Heart left ventricle (tissue), 16 donors: ENCODE measurements around the gene VSTM5. TPM values are rescaled to one million over a fixed set of nuclear protein-coding genes. Genes with fewer than 3 reads are reported as not detected.
"Not testable (repeated sequence)": the region's sequence is repeated elsewhere in the genome, so short reads cannot be mapped to it uniquely, and the experiment has no call there.

ENCODE experiments used
- ATAC-seq, 4 donors: fragments of 200-7000 bp; cut with Tn5 transposase; one replicate each; pipeline ENCODE4 v1.9.1; 2020 to 2022; ENCODE audit warnings: moderate library complexity in 4 of 4, mild to moderate bottlenecking in 3 of 4, moderate number of reproducible peaks in 1 of 4
- DNase-seq, 5 donors: peaks; one replicate each; pipeline ENCODE4 v3.0.0-alpha.2; 2020
- H3K27ac ChIP-seq, 12 donors: fragments of 200-600 bp; sonication (generic) in 4 of 12; one replicate each; pipeline versions ENCODE4 v1.5.0 to v1.8.0; 2016 to 2022; ENCODE audit warnings: mild to moderate bottlenecking in 2 of 12
- H3K27me3 ChIP-seq, 9 donors: fragments of 200-600 bp; sonication (generic) in 2 of 9; one replicate each; pipeline versions ENCODE4 v1.5.1 to v1.8.0; 2016 to 2022; ENCODE audit warnings: mild to moderate bottlenecking in 3 of 9
- H3K36me3 ChIP-seq, 9 donors: fragments of 200-600 bp; sonication (generic) in 2 of 9; one replicate each; pipeline versions ENCODE4 v1.5.0 to v1.8.0; 2018 to 2022; ENCODE audit warnings: mild to moderate bottlenecking in 2 of 9
- H3K4me1 ChIP-seq, 12 donors: fragments of 200-600 bp; sonication (generic) in 4 of 12; one replicate each; pipeline versions ENCODE4 v1.5.0 to v1.8.0; 2016 to 2022; ENCODE audit warnings: mild to moderate bottlenecking in 3 of 12
- H3K4me3 ChIP-seq, 12 donors: fragments of 200-600 bp; sonication (generic) in 4 of 12; one replicate each; pipeline versions ENCODE4 v1.5.0 to v1.8.0; 2017 to 2022; ENCODE audit warnings: mild to moderate bottlenecking in 9 of 12, moderate library complexity in 4 of 12
- H3K9me3 ChIP-seq, 12 donors: fragments of 200-600 bp; sonication (generic) in 4 of 12; one replicate each; pipeline versions ENCODE4 v1.5.0 to v1.8.0; 2016 to 2022; ENCODE audit warnings: mild to moderate bottlenecking in 1 of 12
- CTCF ChIP-seq, 12 donors: fragments of 200-600 bp; sonication (generic) in 4 of 12; IDR thresholded peaks; one replicate each; pipeline versions ENCODE4 v1.5.0 to v1.8.0; 2018 to 2022; ENCODE audit warnings: antibody characterized with exemption in 12 of 12, mild to moderate bottlenecking in 5 of 12
- POLR2A ChIP-seq, 2 donors: fragments of 450-650 bp; IDR thresholded peaks; one replicate each; pipeline ENCODE4 v1.6.1; 2017; ENCODE audit warnings: antibody characterized with exemption in 2 of 2, mild to moderate bottlenecking in 2 of 2, moderate library complexity in 2 of 2
- WGBS, 4 donors: extraction: QIAGEN DNeasy Blood & Tissue Kit in 2 of 4; methylation state at CpG; one replicate each; pipeline versions ENCODE4 v1.1.5 to v1.1.7; 2013 to 2018; 5-methylcytosine and 5-hydroxymethylcytosine counted together
- intact Hi-C, 10 donors: fragments of 100-400 bp; cut with DNase I; formaldehyde crosslinking; loops; one replicate each; pipeline versions ENCODE4 v1.11.1 to v1.14.2; 2022
- polyA plus RNA-seq, 2 donors: library from polyadenylated mRNA; stranded (reverse); fragments of 200-250 nt; gene quantifications; one replicate each; pipeline ENCODE4 v1.2.3, GENCODE V29; 2013
- total RNA-seq, 9 donors: library from RNA; depleted of rRNA in 2 of 9; stranded (reverse); fragments of >200 nt in 2 of 9; fragmentation: NEBNext Ultra II Directional in 3 of 9; extraction: Animal tissue kit (Norgen Biotek cat#: 25700) in 3 of 9; gene quantifications; one replicate each; pipeline versions ENCODE4 v1.1.0 to v1.2.4, GENCODE V29; 2016 to 2023
- donor health status: ischemic (EF 13 %, LVEDD 7.1; RV severe dilation, severe dysfunction).
- donor health status: healthy with polysubstance abuse.
- donor health status: DM: no; HTN: yes; CAD: no.
- donor health status: DM: no; HTN: no; CAD: no.
- donor health status: ischemic (EF 25% LVEDD 6.9; RV normal size, moderate dysfunction).
- donor health status: ischemic (EF 25% LVEDD 5.7; RV mildly dilated, moderate dysfunction).
- donor health status: healthy.
- donor health status: DM: yes; HTN: yes; CAD: no.
- donor health status: ischemic (EF 35%, LVEDD 5.7; RV mildly dilated, moderate dysfunction).
- donor health status: nonischemic (EF 11% LVEDD 7.7; RV severe dilation, severe dysfunction).
- donor health status: DM: yes; HTN: yes; CAD: no.
- donor health status: PGD.
- donor health status: ischemic (EF 29% LVEDD 5.4; RV normal size, mild dysfunction).
- donor health status: nonischemic (EF 23%, LVEDD 6.1; RV moderate dilation, normal function).

VSTM5 gene
- total and polyA plus RNA-seq, 11 donors = 0.04 to 0.16 (median 0.08) TPM; not detected in 7

GRCh38 chr11:93887111-93887510 lies 36.7 kb upstream of the VSTM5 start:
- 89 to 95% (median 89%) methylated on average over 5 of the region's 5 CpGs for WGBS, 4 donors
- no peaks in the 10 kb centered on the region for H3K27me3 ChIP-seq
- H3K9me3 ChIP-seq = peaks cover 0 to 12% (median 6%) of the 10 kb centered on the region in 12 donors
- no peak for DNase-seq
- no peaks in the 10 kb centered on the region for H3K36me3 ChIP-seq
- H3K4me3 ChIP-seq = no peak overlapping the region
- no peak for TF ChIP-seq POLR2A (IDR thresholded peaks at IDR 0.05)
- no peak for TF ChIP-seq CTCF (IDR thresholded peaks at IDR 0.05)
- intact Hi-C loops = no loop called here
- no peak for ATAC-seq
- no peaks in the 10 kb centered on the region for H3K4me1 ChIP-seq
- no peak overlapping the region for H3K27ac ChIP-seq

DNA sequence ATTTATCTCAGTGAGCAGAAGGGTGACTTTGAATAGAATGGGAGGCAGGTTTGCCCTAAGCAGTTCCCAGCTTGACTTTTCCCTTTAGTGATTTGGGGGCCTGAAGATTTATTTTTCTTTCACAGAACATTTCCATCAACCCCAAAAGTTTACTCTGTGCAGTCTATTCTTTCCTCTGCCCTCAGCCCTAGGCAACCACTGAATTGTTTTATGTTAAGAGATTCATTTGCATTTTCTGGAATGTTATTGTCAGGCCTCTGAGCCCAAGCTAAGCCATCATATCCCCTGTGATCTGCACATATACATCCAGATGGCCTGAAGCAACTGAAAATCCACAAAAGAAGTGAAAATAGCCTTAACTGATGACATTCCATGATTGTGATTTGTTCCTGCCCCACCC lies 28.7 kb upstream of the VSTM5 start:
- H3K27ac ChIP-seq, ATAC-seq, H3K27me3 ChIP-seq, DNase-seq, H3K4me3 ChIP-seq, intact Hi-C loops, H3K4me1 ChIP-seq, H3K36me3 ChIP-seq: not testable (repeated sequence)
- peaks cover 0 to 19% (median 10%) of the 10 kb centered on the region in 12 donors for H3K9me3 ChIP-seq

DNA sequence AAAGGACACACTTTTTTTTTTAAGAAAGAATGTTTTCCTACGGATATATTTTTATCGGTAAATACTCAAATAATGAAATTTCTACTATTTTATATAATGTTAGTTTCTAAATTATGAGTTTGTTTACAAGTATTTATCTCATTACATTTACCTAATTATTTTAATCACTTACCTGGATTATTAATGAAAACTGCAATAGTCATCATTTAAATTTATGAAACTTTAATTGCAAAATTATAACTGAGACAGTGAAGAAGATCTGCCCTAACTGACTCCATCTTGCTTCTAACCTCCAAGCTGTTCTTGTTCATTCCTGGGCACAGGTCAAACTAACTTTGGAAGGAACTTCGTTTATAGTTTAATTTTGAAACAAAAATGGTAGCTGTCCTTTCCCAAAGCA lies 25.2 kb upstream of the VSTM5 start:
- H3K4me1 ChIP-seq = no peaks in the 10 kb centered on the region
- no peak for DNase-seq
- no peaks in the 10 kb centered on the region for H3K27me3 ChIP-seq
- H3K36me3 ChIP-seq = no peaks in the 10 kb centered on the region
- intact Hi-C loops = no loop called here
- H3K27ac ChIP-seq = no peak overlapping the region
- no peak for TF ChIP-seq CTCF (IDR thresholded peaks at IDR 0.05)
- no peak for TF ChIP-seq POLR2A (IDR thresholded peaks at IDR 0.05)
- H3K4me3 ChIP-seq = no peak overlapping the region
- no peaks in the 10 kb centered on the region for H3K9me3 ChIP-seq
- ATAC-seq = no peak
- 87 to 92% (median 89%) methylated on average over 3 of the region's 3 CpGs for WGBS, 4 donors

DNA sequence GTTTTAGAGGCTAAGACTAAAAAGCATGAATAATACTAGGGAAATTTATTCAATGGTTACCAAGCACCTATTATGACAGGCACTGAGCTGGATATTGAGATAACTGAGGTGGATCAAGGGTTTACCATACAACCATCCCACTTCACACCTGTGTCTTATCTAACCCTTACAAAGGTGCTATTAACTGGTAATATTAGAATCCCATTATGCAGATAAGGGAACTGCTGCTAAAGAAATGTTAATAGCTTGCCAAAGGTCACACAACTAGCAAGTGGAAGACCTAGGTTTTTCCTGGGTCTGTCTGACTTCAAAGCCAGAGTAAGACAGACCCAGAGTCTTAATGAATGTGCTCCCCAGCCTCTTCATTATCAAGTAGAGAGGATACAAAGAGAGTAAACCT lies 21.1 kb upstream of the VSTM5 start:
- no peaks in the 10 kb centered on the region for H3K9me3 ChIP-seq
- ATAC-seq (no peak), DNase-seq (no peak)
- intact Hi-C loops = no loop called here
- no peaks in the 10 kb centered on the region for H3K36me3 ChIP-seq
- H3K4me1 ChIP-seq = no peaks in the 10 kb centered on the region
- TF ChIP-seq POLR2A (IDR thresholded peaks at IDR 0.05) (no peak), CTCF (IDR thresholded peaks at IDR 0.05) (no peak)
- H3K27me3 ChIP-seq = no peaks in the 10 kb centered on the region
- H3K27ac ChIP-seq = no peak overlapping the region
- H3K4me3 ChIP-seq = no peak overlapping the region

DNA sequence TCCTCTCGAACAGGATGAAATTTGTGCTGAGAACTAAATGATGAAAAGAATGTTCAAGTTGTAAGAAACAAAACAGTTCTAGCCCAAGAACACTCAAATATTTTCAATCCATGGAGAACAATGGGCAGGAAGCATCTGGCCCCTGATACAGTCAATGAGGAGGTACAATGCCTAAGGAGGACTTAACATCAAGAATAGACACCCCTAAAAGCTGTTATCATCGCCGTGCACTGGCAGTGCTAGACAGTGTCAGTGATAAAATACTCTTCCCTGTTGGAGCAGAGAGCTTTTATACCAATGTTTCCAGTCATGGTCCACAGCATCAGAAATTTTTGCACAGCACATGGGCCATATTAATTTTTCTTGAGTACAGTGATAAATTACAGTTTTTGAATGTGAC lies 20.2 kb upstream of the VSTM5 start:
- DNase-seq (no peak), ATAC-seq (no peak)
- Histone ChIP-seq H3K4me3 (no peak overlapping the region), H3K9me3 (no peaks in the 10 kb centered on the region), H3K27ac (no peak overlapping the region), H3K27me3 (no peaks in the 10 kb centered on the region), H3K4me1 (no peaks in the 10 kb centered on the region), H3K36me3 (no peaks in the 10 kb centered on the region)
- intact Hi-C loops = no loop called here
- TF ChIP-seq CTCF (IDR thresholded peaks at IDR 0.05) = no peak
- no peak for TF ChIP-seq POLR2A (IDR thresholded peaks at IDR 0.05)
- WGBS, 4 donors = 61 to 71% (median 63%) methylated on average over 3 of the region's 3 CpGs
